ENCODE results near the gene HINFP. TPM values are rescaled to one million over a fixed set of nuclear protein-coding genes. Genes with fewer than 3 reads are reported as not detected.

HINFP gene
- total and polyA plus RNA-seq, 9 of the 15 experiments (the other 6 are each of a cell fraction or from before 2014, with no cell fraction given), result 13.8 to 34.1 (median 22.5) TPM

DNA sequence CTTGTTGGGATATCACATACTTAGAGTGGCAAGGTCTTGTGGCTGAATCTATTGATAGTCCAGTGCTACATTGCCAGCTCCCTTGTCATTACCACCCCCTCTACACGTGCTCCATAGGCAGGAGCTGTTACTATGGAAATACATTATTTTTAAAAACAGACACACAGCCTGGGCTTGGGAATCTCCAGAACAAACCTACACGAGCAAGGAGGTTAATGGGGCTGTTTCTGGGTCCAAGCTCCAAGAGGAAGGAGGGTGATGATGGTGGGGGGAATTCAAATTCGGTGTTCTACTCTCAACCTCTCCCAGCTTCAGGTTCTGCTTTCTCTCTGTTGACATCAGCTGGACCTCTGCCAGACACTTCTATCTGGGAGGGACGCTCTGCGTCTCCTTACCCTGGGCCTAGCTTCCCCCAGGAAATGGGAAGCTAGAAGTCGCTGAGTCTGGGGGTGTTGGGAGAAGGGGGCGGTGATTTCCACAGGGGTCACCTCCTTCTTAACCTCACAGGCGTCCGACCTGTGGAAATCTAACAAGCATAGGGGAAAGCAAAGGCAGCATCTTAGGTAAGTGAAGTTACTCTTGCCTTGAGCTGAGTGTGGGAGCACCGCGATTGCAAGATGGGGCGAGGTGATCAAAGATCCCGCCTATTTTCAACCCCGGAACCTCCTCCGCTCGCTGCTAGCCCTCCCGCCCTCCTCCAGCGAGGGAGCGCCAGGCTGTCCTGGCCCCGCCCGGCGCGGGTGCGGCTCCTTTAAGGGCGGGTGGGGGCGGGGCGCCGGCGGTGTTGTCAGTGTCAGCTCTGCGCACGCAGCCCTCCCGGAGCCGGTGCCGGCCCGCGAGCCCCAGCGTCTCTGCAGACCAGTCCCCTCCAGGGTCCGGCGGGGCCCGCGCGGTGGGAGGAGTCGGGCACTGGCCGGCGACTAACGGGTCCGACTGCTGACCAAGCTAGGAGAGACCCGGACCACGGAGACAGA is 14.5 kb upstream of the HINFP start, which contains the start of gene C2CD2L (continued):
- TF ChIP-seq, protein P1, sequence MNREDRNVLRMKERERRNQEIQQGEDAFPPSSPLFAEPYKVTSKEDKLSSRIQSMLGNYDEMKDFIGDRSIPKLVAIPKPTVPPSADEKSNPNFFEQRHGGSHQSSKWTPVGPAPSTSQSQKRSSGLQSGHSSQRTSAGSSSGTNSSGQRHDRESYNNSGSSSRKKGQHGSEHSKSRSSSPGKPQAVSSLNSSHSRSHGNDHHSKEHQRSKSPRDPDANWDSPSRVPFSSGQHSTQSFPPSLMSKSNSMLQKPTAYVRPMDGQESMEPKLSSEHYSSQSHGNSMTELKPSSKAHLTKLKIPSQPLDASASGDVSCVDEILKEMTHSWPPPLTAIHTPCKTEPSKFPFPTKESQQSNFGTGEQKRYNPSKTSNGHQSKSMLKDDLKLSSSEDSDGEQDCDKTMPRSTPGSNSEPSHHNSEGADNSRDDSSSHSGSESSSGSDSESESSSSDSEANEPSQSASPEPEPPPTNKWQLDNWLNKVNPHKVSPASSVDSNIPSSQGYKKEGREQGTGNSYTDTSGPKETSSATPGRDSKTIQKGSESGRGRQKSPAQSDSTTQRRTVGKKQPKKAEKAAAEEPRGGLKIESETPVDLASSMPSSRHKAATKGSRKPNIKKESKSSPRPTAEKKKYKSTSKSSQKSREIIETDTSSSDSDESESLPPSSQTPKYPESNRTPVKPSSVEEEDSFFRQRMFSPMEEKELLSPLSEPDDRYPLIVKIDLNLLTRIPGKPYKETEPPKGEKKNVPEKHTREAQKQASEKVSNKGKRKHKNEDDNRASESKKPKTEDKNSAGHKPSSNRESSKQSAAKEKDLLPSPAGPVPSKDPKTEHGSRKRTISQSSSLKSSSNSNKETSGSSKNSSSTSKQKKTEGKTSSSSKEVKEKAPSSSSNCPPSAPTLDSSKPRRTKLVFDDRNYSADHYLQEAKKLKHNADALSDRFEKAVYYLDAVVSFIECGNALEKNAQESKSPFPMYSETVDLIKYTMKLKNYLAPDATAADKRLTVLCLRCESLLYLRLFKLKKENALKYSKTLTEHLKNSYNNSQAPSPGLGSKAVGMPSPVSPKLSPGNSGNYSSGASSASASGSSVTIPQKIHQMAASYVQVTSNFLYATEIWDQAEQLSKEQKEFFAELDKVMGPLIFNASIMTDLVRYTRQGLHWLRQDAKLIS (CRISPR knock-in tag; IDR thresholded peaks at IDR 0.05), result peak; percentile 57; the same call in 1 of the 2 replicates
- TF ChIP-seq BRCA1 (IDR thresholded peaks at IDR 0.05) (no peak), BRCA1 (CRISPR knock-in tag; IDR thresholded peaks at IDR 0.05) (no peak), SNIP1 (IDR thresholded peaks at IDR 0.05; ENCODE audit: low read depth) (no peak), FIP1L1 (IDR thresholded peaks at IDR 0.05; ENCODE audit: low read depth, low read length, poor library complexity, severe bottlenecking) (no peak), EHMT2 (IDR thresholded peaks at IDR 0.05) (no peak), L3MBTL2 (IDR thresholded peaks at IDR 0.05) (peak; percentile 81)
